Keratinocyte (primary cell): ENCODE results near the gene RPL18A. TPM values are rescaled to one million over a fixed set of nuclear protein-coding genes. Genes with fewer than 3 reads are reported as not detected.

Experiments
- DNase-seq: peaks from one replicate; pipeline ENCODE4 v3.0.0-alpha.2; 2011; ENCODE audit warnings: low read depth, missing footprints, low spot score
- FAIRE-seq: peaks from 2 replicates; lab custom pipeline; 2011; peaks lifted over from hg19 to GRCh38; lab: Jason Lieb, UNC
- H2AFZ ChIP-seq: 2 replicates; pipeline ENCODE4 v1.6.0; 2012; ENCODE audit warnings: low read length, control low read depth, inconsistent platforms; ENCODE audit not compliant: control insufficient read depth
- H3K27ac ChIP-seq: 2 replicates; pipeline ENCODE4 v1.5.1; 2011; ENCODE audit warnings: low read length; ENCODE audit not compliant: control insufficient read depth, insufficient read depth
- H3K27me3 ChIP-seq: 3 replicates; pipeline ENCODE4 v1.6.0; 2011; ENCODE audit warnings: low read length; ENCODE audit not compliant: control insufficient read depth, insufficient read depth; ENCODE audit errors: extremely low read depth
- H3K36me3 ChIP-seq, 2 experiments: 2 replicates in 1 of 2; 3 replicates in 1 of 2; pipeline ENCODE4 v1.5.1; 2011; ENCODE audit warnings: low read length in 2 of 2, mild to moderate bottlenecking in 1 of 2; ENCODE audit not compliant: control insufficient read depth in 2 of 2, insufficient read depth in 2 of 2; ENCODE audit errors: extremely low read depth in 1 of 2
- H3K4me1 ChIP-seq: 3 replicates; pipeline ENCODE4 v1.5.1; 2011; ENCODE audit warnings: low read length; ENCODE audit not compliant: control insufficient read depth, insufficient read depth; ENCODE audit errors: extremely low read depth
- H3K4me2 ChIP-seq: 3 replicates; pipeline ENCODE4 v1.6.0; 2011; ENCODE audit warnings: low read depth, low read length; ENCODE audit not compliant: control insufficient read depth, insufficient read depth; ENCODE audit errors: extremely low read depth
- H3K4me3 ChIP-seq, 3 experiments: fragments of 200-600 bp in 1 of 3; sonication (generic) in 1 of 3; 2 replicates in 2 of 3; 3 replicates in 1 of 3; pipeline ENCODE4 v1.5.1; 2011 to 2016; ENCODE audit warnings: low read length in 3 of 3, mild to moderate bottlenecking in 3 of 3, control low read depth in 2 of 3, inconsistent platforms in 1 of 3, low read depth in 1 of 3, mixed read lengths in 1 of 3, mixed run types in 1 of 3, moderate library complexity in 1 of 3; ENCODE audit not compliant: control insufficient read depth in 2 of 3, insufficient read depth in 2 of 3; ENCODE audit errors: extremely low read depth in 1 of 3
- H3K79me2 ChIP-seq: 2 replicates; pipeline ENCODE4 v1.6.0; 2012; ENCODE audit warnings: low read length; ENCODE audit not compliant: control insufficient read depth, insufficient read depth
- H3K9ac ChIP-seq: 3 replicates; pipeline ENCODE4 v1.6.0; 2011; ENCODE audit warnings: low read length; ENCODE audit not compliant: control insufficient read depth, insufficient read depth; ENCODE audit errors: extremely low read depth
- H3K9me1 ChIP-seq: 3 replicates; pipeline ENCODE4 v1.6.0; 2011; ENCODE audit warnings: low read length; ENCODE audit not compliant: control insufficient read depth, insufficient read depth; ENCODE audit errors: extremely low read depth
- H3K9me3 ChIP-seq: 2 replicates; pipeline ENCODE4 v1.5.1; 2012; ENCODE audit warnings: low read depth, low read length; ENCODE audit not compliant: control insufficient read depth
- H4K20me1 ChIP-seq: 3 replicates; pipeline ENCODE4 v1.6.0; 2011; ENCODE audit warnings: low read length; ENCODE audit not compliant: control insufficient read depth, insufficient read depth; ENCODE audit errors: extremely low read depth
- CTCF ChIP-seq, 3 experiments: IDR thresholded peaks in 1 of 3; conservative IDR thresholded peaks in 1 of 3; optimal IDR thresholded peaks in 1 of 3; 2 replicates in 2 of 3; 3 replicates in 1 of 3; pipeline versions ENCODE3 to v1.5.1; 2011; ENCODE audit warnings: low read length in 3 of 3, mild to moderate bottlenecking in 3 of 3, moderate library complexity in 2 of 3, control low read depth in 1 of 3, inconsistent platforms in 1 of 3; ENCODE audit not compliant: insufficient read depth in 2 of 3; ENCODE audit errors: extremely low read depth in 1 of 3
- EZH2 ChIP-seq: IDR thresholded peaks from one replicate; pipeline ENCODE4 v1.6.1; 2012; ENCODE audit warnings: inconsistent platforms, mild to moderate bottlenecking, low read length, moderate library complexity
- dilution Hi-C: fragments of 300-500 bp; cut with MboI; formaldehyde crosslinking; loops from one replicate; pipeline ENCODE4 v1.7.0; 2020; ENCODE audit warnings: low sequenced_read_pairs; ENCODE audit not compliant: extremely low pct_ligation_motif_present
- polyA plus RNA-seq, 5 experiments: library from polyadenylated mRNA; depleted of rRNA in 3 of 5; stranded (reverse) in 3 of 5; stranded (forward) in 1 of 5; unstranded in 1 of 5; fragments of >200 nt; gene quantifications; 1 replicate in 1 of 5; 2 replicates in 3 of 5; 3 replicates in 1 of 5; pipeline versions ENCODE4 v1.2.1 to v1.2.3, GENCODE V29; 2011 to 2012; ENCODE audit warnings: missing spikeins in 2 of 5, low read depth in 1 of 5, low replicate concordance in 1 of 5

The RPL18A gene
- polyA plus RNA-seq, 1 donor (not counting 4 experiments of a cell fraction or from before 2014, with no cell fraction given): 1,044 TPM

GRCh38 chr19:17840019-17840418 lies 19.7 kb upstream of the RPL18A start:
- DNase-seq: no peak
- Histone ChIP-seq H3K36me3 (no peaks in the 10 kb centered on the region), H3K27ac (no peak overlapping the region), H3K4me1 (peaks cover 5% of the 10 kb centered on the region), H3K79me2 (no peaks in the 10 kb centered on the region), H4K20me1 (no peaks in the 10 kb centered on the region), H3K27me3 (no peaks in the 10 kb centered on the region), H3K4me3 (no peak overlapping the region), H2AFZ (no peak overlapping the region), H3K4me2 (no peak overlapping the region), H3K9me3 (no peaks in the 10 kb centered on the region), H3K9ac (no peak overlapping the region), H3K9me1 (no peaks in the 10 kb centered on the region)
- no peak for FAIRE-seq
- TF ChIP-seq CTCF (optimal IDR thresholded peaks at IDR 0.05 in 1 of 3, IDR thresholded peaks at IDR 0.05 in 1 of 3, conservative IDR thresholded peaks at IDR 0.05 in 1 of 3; ENCODE audit: extremely low read depth in 1 of 3, insufficient read depth in 2 of 3, low read length in 3 of 3) (no peak), EZH2 (no peak)
- dilution Hi-C loops: no loop called here

- Histone ChIP-seq H3K36me3 (no peaks in the 10 kb centered on the region), H3K9ac (no peak overlapping the region), H3K4me2 (no peak overlapping the region), H2AFZ (no peak overlapping the region), H3K9me1 (no peaks in the 10 kb centered on the region), H3K4me1 (peaks cover 5% of the 10 kb centered on the region), H3K9me3 (no peaks in the 10 kb centered on the region), H3K27ac (no peak overlapping the region), H3K79me2 (no peaks in the 10 kb centered on the region), H3K27me3 (no peaks in the 10 kb centered on the region), H4K20me1 (no peaks in the 10 kb centered on the region), H3K4me3 (no peak overlapping the region)
- dilution Hi-C loops: no loop called here
- TF ChIP-seq EZH2 (no peak), CTCF (optimal IDR thresholded peaks at IDR 0.05 in 1 of 3, IDR thresholded peaks at IDR 0.05 in 1 of 3, conservative IDR thresholded peaks at IDR 0.05 in 1 of 3; ENCODE audit: extremely low read depth in 1 of 3, insufficient read depth in 2 of 3, low read length in 3 of 3) (no peak)
- FAIRE-seq (no peak), DNase-seq (no peak)
These were observed 18.3 kb upstream of the RPL18A start for GRCh38 chr19:17841371-17841809.
